HG02642 (cell line): Measurements from ENCODE around the gene TTLL7.
A peak's percentile ranks its signal among the peaks of the same experiment; 100 is the strongest.
"Not testable (repeated sequence)": the region's sequence is repeated elsewhere in the genome, so short reads cannot be mapped to it uniquely, and the experiment has no call there.

Experiments used
- ATAC-seq: cut with Tn5 transposase; IDR thresholded peaks from one replicate; pipeline ENCODE4 v1.9.1; 2021; ENCODE audit warnings: mild to moderate bottlenecking; ENCODE audit not compliant: unreplicated experiment, poor library complexity

The TTLL7 gene

GRCh38 chr1:83932693-83933092 is 66.2 kb downstream of the TTLL7 start:
- no peak for ATAC-seq

DNA sequence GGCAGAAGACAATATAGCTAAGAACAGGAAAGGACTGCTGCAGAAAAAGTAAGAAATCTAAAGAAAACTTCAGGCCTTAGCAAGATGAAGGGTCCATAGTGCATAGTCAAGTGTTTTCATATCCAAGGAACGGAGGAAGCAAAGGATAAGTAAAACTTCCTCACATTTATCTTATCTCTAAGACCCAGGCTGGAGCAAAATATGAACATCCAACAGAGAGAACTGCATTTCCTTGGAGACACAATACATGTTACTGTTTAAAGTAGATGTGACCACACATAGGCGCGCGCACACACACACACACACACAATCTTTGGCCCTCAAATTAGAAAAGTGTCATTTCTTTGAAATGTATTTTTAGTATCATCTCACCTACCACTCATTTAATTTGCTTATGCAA is 66.7 kb downstream of the TTLL7 start:
- ATAC-seq: no peak

DNA sequence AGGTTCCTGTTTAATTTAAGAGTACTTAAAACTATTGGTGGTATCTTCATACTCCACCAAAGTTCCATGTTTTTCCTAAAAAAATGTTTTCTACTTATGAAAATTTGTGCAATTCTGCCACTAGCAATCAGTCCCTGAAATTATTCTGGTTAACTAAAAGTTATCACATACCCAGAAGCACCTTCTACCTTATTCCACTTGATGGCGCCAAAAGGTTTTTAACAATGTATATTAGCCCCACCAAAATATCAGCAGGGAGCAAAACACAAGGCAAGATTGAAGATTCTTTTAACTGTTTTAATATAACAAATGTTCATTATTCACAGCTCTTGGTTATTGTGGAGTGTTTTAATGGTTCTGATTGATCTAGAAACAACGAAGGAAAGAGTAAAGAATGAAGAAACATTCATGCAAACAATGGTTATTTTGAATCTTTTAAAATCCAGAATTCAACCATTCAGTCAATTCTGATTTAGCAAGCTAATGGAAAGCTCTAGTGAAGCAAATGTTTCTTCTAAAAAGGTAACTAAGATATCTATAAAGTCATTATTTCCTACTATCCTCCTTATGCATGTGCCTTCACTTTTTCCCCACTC is 67.2 kb downstream of the TTLL7 start:
- peak; percentile 84 for ATAC-seq

DNA sequence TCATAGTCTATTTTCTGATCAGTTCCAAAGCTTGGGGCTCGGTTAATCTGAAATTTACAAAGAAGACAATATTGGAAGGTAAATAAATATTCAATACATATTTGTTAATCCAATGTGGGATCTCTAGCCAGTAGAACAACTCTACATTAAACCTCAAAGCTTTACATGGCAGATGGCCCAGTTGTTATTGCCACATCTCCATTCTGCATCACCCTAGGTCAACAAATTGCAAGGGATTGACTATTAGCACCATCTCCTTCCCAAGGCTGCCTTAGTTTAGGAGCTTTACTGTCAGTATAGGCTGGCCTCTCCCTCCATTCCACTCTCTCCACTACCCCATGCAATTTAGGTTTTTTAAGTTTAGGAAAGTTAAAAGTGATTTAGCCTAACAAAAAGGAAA is 69.7 kb downstream of the TTLL7 start:
- no peak for ATAC-seq

GRCh38 chr1:83928396-83928795 is 70.5 kb downstream of the TTLL7 start:
- ATAC-seq: no peak

DNA sequence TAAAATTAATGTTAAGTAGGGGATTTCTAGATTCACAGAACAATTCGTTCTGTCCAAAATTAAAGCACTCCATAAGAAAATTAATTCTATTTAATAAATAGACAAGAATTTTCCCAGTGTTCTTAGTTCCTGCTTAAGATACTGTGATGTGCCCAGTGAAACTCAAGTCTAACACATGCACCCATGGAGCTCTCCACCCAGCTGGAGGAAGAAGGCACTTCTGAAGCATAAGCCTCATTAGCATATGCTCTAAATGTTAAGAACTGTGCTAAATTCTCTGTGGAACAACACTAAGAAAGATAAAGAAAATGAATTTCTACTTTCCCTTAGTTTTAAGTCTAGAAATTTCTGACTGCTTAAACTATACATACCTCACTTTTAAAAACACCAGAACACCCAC is 71.2 kb downstream of the TTLL7 start:
- ATAC-seq: no peak

GRCh38 chr1:83927061-83927460 is 71.9 kb downstream of the TTLL7 start:
- no peak for ATAC-seq

- no peak for ATAC-seq
These were observed 75.4 kb downstream of the TTLL7 start for GRCh38 chr1:83923553-83923952.

DNA sequence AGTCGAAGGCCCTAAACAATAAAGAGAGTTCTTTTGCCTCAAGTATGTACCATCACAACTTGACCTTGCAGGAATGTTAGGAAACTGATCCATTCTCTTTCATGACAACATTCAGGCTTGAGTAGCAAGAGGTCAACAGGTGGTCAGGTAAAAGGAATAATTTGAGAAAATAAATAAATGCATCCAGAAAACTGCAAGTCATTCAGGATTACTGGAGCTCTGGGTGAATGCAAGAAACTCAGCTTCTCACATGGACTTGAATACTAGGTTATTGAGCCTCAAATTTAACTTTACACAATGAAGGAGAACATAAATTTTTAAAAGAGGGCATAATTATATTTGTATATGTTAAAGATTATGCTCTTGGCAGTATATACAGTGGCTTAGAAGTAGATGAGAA is 76.5 kb downstream of the TTLL7 start:
- ATAC-seq: no peak

DNA sequence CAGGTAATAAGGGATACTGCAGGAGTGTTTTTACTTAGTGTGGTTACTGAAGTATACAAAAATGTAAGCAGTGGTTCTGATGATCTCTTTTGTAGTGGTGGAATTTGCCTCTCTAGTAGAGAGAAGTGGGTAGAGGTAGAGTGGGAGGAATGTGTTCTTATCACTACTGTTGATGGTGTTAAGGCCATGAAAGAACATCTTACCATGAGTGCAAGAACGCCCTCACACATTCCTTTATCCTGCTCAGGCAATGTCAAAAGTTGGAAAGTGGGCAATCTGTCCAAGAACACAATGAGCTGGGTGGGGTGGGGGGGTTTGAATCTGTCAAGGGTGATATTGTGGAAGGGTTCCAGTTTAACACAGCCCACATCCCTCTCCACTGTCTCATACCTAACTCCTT is 78.6 kb downstream of the TTLL7 start:
- no peak for ATAC-seq

- no peak for ATAC-seq
These were observed 79.1 kb downstream of the TTLL7 start for GRCh38 chr1:83919872-83920271.

DNA sequence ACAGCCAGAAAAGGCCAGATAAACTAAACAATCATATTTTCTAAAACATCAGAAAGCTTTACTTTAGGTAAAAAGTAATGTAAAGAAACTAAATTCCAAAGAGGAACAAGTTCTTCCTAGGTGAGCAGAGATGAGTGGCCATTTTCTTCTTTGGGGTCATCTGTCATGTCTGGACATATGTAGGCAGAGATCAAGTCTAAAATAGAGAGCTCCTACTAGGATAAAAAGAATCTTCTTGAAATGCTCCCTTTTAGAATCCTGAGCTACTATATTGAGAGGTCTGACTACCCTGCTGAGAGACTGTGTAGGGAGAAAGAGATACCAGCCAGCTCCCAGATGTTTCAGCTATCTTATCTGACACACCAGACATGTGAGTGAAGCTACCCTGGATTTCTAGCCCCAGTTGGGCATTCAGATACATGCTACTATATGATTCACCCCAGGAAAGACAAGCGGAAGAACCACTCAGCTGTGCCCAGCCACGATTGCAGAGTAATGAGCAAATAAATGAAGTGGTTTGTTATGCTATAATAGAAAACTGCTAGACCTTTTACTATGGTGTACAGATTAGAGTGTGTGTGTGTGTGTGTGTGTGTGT is 80.1 kb downstream of the TTLL7 start:
- ATAC-seq: no peak

- ATAC-seq: no peak
These were observed 81.0 kb downstream of the TTLL7 start for GRCh38 chr1:83917959-83918358.

- ATAC-seq: not testable (repeated sequence)
These were observed 82.8 kb downstream of the TTLL7 start for GRCh38 chr1:83916094-83916493.

- ATAC-seq: no peak
These were observed 86.1 kb downstream of the TTLL7 start for GRCh38 chr1:83912876-83913275.

GRCh38 chr1:83910461-83910860 is 88.5 kb downstream of the TTLL7 start:
- ATAC-seq: no peak

DNA sequence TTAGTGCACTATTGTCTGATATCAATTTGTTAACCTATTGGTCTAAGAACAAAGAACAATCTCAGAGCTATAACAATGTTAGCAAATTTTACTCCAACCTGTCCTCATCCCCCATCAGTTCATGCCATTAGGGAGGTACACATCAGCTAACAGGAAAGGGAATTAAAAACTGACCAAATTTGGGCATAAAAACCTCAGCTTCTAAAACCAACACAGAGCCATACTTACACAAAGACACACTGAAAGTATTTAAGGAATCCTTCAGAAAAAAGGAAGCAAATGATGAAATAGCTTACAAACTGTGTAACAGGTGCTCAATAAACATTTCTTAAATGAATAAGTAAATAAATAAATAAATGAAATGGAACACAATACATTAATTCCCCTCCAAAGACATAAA is 89.2 kb downstream of the TTLL7 start:
- ATAC-seq: no peak

DNA sequence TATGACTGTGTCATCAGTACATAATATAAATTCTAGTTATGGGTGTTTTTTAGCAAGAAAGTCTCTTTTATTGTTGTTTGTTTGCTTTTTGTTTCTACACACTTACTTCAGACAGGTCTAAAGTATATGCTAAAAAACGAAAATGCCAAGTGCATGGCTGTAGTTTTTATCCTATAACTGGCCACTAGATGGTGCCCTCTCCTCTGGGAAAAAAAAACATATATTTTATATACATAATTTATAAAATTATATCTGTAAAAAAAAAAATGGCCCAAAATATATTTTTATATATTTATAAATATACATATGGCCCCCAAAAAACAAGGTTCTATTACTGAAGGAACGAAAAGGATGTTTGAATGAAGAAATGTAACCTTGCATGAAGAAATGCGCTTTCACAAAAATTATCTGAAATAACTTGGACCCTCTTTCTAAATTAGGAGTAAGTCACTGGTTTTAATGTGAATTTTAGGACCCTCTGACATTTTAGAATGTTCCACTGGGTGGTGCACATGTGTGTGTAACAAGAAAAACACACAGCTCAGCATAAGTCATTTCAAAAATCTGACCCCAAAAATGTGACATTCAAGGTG is 93.5 kb downstream of the TTLL7 start:
- ATAC-seq: no peak

DNA sequence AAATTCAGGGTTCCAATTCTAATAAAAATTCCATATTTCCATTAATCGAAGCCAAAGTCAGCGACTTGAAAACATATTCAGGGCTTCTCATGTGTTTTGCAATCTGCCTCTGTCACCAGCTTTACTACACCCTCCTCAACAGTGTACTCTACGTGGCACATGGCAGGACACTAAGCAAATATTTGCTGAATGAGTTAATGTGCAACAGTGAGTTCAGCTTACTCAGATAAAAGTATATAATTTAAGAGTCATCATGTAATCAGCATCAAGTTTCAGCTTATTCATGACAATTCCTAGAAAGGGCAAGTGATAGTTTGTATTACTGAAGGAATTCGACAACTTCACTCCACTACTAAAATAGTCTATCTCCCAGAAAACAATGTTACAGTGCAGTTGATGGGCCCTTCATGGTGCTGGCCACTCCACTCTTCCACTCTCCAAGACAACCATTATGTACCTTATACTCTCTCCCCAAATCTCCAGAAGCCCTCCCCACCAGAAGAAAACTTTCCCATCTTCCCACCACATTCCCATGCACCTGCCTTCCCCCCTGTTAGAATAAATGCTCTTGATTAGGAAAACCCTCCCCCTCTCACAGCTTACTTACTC is 97.3 kb downstream of the TTLL7 start:
- no peak for ATAC-seq

DNA sequence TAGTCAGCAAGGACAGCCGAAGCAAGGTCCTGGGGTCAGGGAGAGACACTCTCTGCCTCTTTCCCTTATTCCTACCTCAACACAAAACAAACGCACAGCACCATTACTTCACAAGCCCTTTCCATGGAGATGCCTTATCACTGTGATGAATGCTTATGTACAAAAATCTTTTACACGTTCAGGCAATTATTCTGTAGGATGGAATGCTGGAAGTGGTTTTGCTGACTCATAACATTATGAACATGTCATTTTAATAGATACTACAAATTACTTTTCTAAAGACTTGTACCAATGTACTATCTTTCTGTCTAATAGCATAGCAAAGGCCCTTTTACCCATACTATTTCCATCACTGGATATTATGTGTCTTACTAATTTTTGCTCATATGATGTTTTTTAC is 98.4 kb downstream of the TTLL7 start:
- ATAC-seq: no peak

GRCh38 chr1:83897516-83897915 is 101.4 kb downstream of the TTLL7 start:
- ATAC-seq: no peak

GRCh38 chr1:83896299-83896698 is 102.6 kb downstream of the TTLL7 start:
- ATAC-seq: no peak
